Nephron progenitor cell (in vitro differentiated cells): ENCODE data around the gene SHC3.

ENCODE experiments used
- DNase-seq: peaks from one replicate; pipeline ENCODE4 v3.0.0; 2021
- H3K27ac Mint-ChIP-seq: 2 replicates; pipeline ENCODE4 v1.8.0; 2021; ENCODE audit warnings: mild to moderate bottlenecking, moderate library complexity, mixed read lengths
- H3K27me3 Mint-ChIP-seq: 2 replicates; pipeline ENCODE4 v1.8.0; 2021; ENCODE audit warnings: mild to moderate bottlenecking, low read depth, mixed read lengths; ENCODE audit not compliant: poor library complexity
- H3K36me3 Mint-ChIP-seq: 2 replicates; pipeline ENCODE4 v1.8.0; 2021; ENCODE audit warnings: low read depth, mixed read lengths
- H3K4me1 Mint-ChIP-seq: 2 replicates; pipeline ENCODE4 v1.8.0; 2021; ENCODE audit warnings: mixed read lengths
- H3K4me3 Mint-ChIP-seq: 2 replicates; pipeline ENCODE4 v1.8.0; 2021; ENCODE audit warnings: mild to moderate bottlenecking, moderate library complexity, mixed read lengths
- H3K9me3 Mint-ChIP-seq: 2 replicates; pipeline ENCODE4 v1.8.0; 2021; ENCODE audit warnings: mild to moderate bottlenecking, moderate library complexity, mixed read lengths
- CTCF ChIP-seq: fragments of 200-600 bp; sonication (generic); IDR thresholded peaks from 2 replicates; pipeline ENCODE4 v1.5.0; 2021; ENCODE audit warnings: antibody characterized with exemption

Gene SHC3

GRCh38 chr9:89000371-89000781 is 178.2 kb downstream of the SHC3 start:
- no peak overlapping the region for H3K27ac Mint-ChIP-seq
- no peak for DNase-seq
- H3K27me3 Mint-ChIP-seq = no peaks in the 10 kb centered on the region
- TF ChIP-seq CTCF = no peak
- no peak overlapping the region for H3K4me3 Mint-ChIP-seq
- peaks cover 58% of the 10 kb centered on the region for H3K36me3 Mint-ChIP-seq
- H3K9me3 Mint-ChIP-seq = no peaks in the 10 kb centered on the region
- H3K4me1 Mint-ChIP-seq = peaks cover 62% of the 10 kb centered on the region

GRCh38 chr9:88998911-88999310 is 179.7 kb downstream of the SHC3 start:
- H3K4me1 Mint-ChIP-seq = peaks cover 77% of the 10 kb centered on the region
- H3K36me3 Mint-ChIP-seq = peaks cover 55% of the 10 kb centered on the region
- no peak overlapping the region for H3K27ac Mint-ChIP-seq
- H3K27me3 Mint-ChIP-seq = no peaks in the 10 kb centered on the region
- DNase-seq = no peak
- TF ChIP-seq CTCF = no peak
- H3K9me3 Mint-ChIP-seq = no peaks in the 10 kb centered on the region
- H3K4me3 Mint-ChIP-seq = no peak overlapping the region

GRCh38 chr9:88998503-88998902 is 180.1 kb downstream of the SHC3 start:
- no peak overlapping the region for H3K4me3 Mint-ChIP-seq
- no peaks in the 10 kb centered on the region for H3K9me3 Mint-ChIP-seq
- no peak overlapping the region for H3K27ac Mint-ChIP-seq
- H3K4me1 Mint-ChIP-seq = peaks cover 81% of the 10 kb centered on the region
- no peak for DNase-seq
- peaks cover 51% of the 10 kb centered on the region for H3K36me3 Mint-ChIP-seq
- no peak for TF ChIP-seq CTCF
- H3K27me3 Mint-ChIP-seq = no peaks in the 10 kb centered on the region

- H3K27ac Mint-ChIP-seq = no peak overlapping the region
- H3K27me3 Mint-ChIP-seq = no peaks in the 10 kb centered on the region
Measured at GRCh38 chr9:88997646-88998045, 181.0 kb downstream of the SHC3 start.

GRCh38 chr9:88996921-88997235 is 181.7 kb downstream of the SHC3 start:
- H3K9me3 Mint-ChIP-seq = no peaks in the 10 kb centered on the region
- no peak overlapping the region for H3K4me3 Mint-ChIP-seq
- no peak for TF ChIP-seq CTCF
- peak overlapping the region; percentile 64 for H3K27ac Mint-ChIP-seq
- peaks cover 90% of the 10 kb centered on the region for H3K4me1 Mint-ChIP-seq
- peaks cover under 1% of the 10 kb centered on the region for H3K27me3 Mint-ChIP-seq
- peaks cover 35% of the 10 kb centered on the region for H3K36me3 Mint-ChIP-seq
- DNase-seq = no peak

More at GRCh38 chr9:88997646-88998045, 181.0 kb downstream of the SHC3 start:
- DNase-seq = no peak
- Mint-ChIP-seq H3K4me3 (no peak overlapping the region), H3K36me3 (peaks cover 42% of the 10 kb centered on the region), H3K4me1 (peaks cover 89% of the 10 kb centered on the region), H3K9me3 (no peaks in the 10 kb centered on the region)
- no peak for TF ChIP-seq CTCF

GRCh38 chr9:88996046-88996920 is 182.3 kb downstream of the SHC3 start:
- no peak overlapping the region for H3K4me3 Mint-ChIP-seq
- peaks cover 86% of the 10 kb centered on the region for H3K4me1 Mint-ChIP-seq
- H3K9me3 Mint-ChIP-seq = no peaks in the 10 kb centered on the region
- DNase-seq = no peak
- peaks cover 3% of the 10 kb centered on the region for H3K27me3 Mint-ChIP-seq
- peaks cover 30% of the 10 kb centered on the region for H3K36me3 Mint-ChIP-seq
- TF ChIP-seq CTCF = no peak
- H3K27ac Mint-ChIP-seq = no peak overlapping the region
